ENCODE measurements around the gene PCDHB3.
"Not testable (repeated sequence)": the region's sequence is repeated elsewhere in the genome, so short reads cannot be mapped to it uniquely, and the experiment has no call there.

DNA sequence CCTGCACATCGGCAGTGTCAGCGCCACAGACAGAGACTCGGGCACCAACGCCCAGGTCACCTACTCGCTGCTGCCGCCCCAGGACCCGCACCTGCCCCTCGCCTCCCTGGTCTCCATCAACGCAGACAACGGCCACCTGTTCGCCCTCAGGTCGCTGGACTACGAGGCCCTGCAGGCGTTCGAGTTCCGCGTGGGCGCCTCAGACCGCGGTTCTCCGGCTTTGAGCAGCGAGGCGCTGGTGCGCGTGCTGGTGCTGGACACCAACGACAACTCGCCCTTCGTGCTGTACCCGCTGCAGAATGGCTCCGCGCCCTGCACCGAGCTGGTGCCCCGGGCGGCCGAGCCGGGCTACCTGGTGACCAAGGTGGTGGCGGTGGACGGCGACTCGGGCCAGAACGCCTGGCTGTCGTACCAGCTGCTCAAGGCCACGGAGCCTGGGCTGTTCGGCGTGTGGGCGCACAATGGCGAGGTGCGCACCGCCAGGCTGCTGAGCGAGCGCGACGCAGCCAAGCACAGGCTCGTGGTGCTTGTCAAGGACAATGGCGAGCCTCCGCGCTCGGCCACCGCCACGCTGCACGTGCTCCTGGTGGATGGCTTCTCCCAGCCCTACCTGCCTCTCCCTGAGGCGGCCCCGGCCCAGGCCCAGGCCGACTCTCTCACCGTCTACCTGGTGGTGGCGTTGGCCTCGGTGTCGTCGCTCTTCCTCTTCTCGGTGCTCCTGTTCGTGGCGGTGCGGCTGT is 23.3 kb downstream of the PCDHB3 start:
- TF ChIP-seq POLR2A (IDR thresholded peaks at IDR 0.05; ENCODE audit: low read length); GATA1 (IDR thresholded peaks at IDR 0.05; ENCODE audit: low read depth, low read length): not testable (repeated sequence)
